GM23338 (cell line): Measurements from ENCODE around the gene DNASE1L2. TPM values are rescaled to one million over a fixed set of nuclear protein-coding genes. Genes with fewer than 3 reads are reported as not detected.

Experiments
- ATAC-seq: fragments of 200-7000 bp; cut with Tn5 transposase; 3 replicates; pipeline ENCODE4 v1.9.1; 2020
- DNase-seq: peaks from one replicate; pipeline ENCODE4 v3.0.0-alpha.2; 2015; ENCODE audit warnings: low spot score
- H2AFZ ChIP-seq: fragments of 200-600 bp; sonication (generic); 2 replicates; pipeline ENCODE4 v1.8.0; 2016; ENCODE audit warnings: antibody characterized with exemption, mild to moderate bottlenecking, moderate library complexity
- H3F3A ChIP-seq: fragments of 200-600 bp; sonication (generic); replicated peaks from 2 replicates; pipeline ENCODE4 v1.8.0; 2017; ENCODE audit warnings: antibody characterized with exemption, mixed run types, low read depth
- H3K27ac ChIP-seq: fragments of 200-600 bp; sonication (generic); 2 replicates; pipeline ENCODE4 v1.6.1; 2016; ENCODE audit warnings: low read depth
- H3K27me3 ChIP-seq: fragments of 200-600 bp; sonication (generic); 2 replicates; pipeline ENCODE4 v1.8.0; 2016; ENCODE audit warnings: mild to moderate bottlenecking, mixed run types, moderate library complexity; ENCODE audit not compliant: insufficient read depth
- H3K36me3 ChIP-seq: fragments of 200-600 bp; sonication (generic); 2 replicates; pipeline ENCODE4 v1.8.0; 2016; ENCODE audit warnings: mild to moderate bottlenecking; ENCODE audit not compliant: insufficient read depth
- H3K4me1 ChIP-seq: fragments of 200-600 bp; sonication (generic); 2 replicates; pipeline ENCODE4 v1.8.0; 2016; ENCODE audit warnings: mild to moderate bottlenecking, moderate library complexity; ENCODE audit not compliant: insufficient read depth
- H3K4me2 ChIP-seq: fragments of 200-600 bp; sonication (generic); 2 replicates; pipeline ENCODE4 v1.7.1; 2017; ENCODE audit warnings: mixed run types
- H3K4me3 ChIP-seq: fragments of 200-600 bp; sonication (generic); 2 replicates; pipeline ENCODE4 v1.6.1; 2016; ENCODE audit warnings: mixed run types
- H3K79me2 ChIP-seq: fragments of 200-600 bp; sonication (generic); replicated peaks from 2 replicates; pipeline ENCODE4 v1.8.0; 2017; ENCODE audit warnings: mild to moderate bottlenecking; ENCODE audit not compliant: insufficient read depth
- H3K9me2 ChIP-seq: fragments of 200-600 bp; sonication (generic); 2 replicates; pipeline ENCODE4 v1.8.0; 2017; ENCODE audit not compliant: insufficient read depth
- H4K20me1 ChIP-seq: fragments of 200-600 bp; sonication (generic); replicated peaks from 2 replicates; pipeline ENCODE4 v1.8.0; 2017; ENCODE audit warnings: mild to moderate bottlenecking; ENCODE audit not compliant: insufficient read depth
- H3K27ac Mint-ChIP-seq: 2 replicates; pipeline ENCODE4 v1.8.0; 2020; ENCODE audit warnings: inconsistent platforms, mild to moderate bottlenecking, moderate library complexity, mixed read lengths
- H3K27me3 Mint-ChIP-seq: 3 replicates; pipeline ENCODE4 v1.8.0; 2022; ENCODE audit warnings: low read depth, mild to moderate bottlenecking, moderate library complexity, mixed read lengths, inconsistent platforms; ENCODE audit not compliant: insufficient read depth, poor library complexity
- H3K36me3 Mint-ChIP-seq: 3 replicates; pipeline ENCODE4 v1.8.0; 2021; ENCODE audit warnings: low read depth, mild to moderate bottlenecking, inconsistent platforms, moderate library complexity, mixed read lengths
- H3K4me1 Mint-ChIP-seq: 3 replicates; pipeline ENCODE4 v1.8.0; 2020; ENCODE audit warnings: mild to moderate bottlenecking, inconsistent platforms, mixed read lengths
- H3K4me3 Mint-ChIP-seq: 3 replicates; pipeline ENCODE4 v1.8.0; 2021; ENCODE audit warnings: moderate library complexity, mild to moderate bottlenecking, inconsistent platforms, mixed read lengths
- H3K9me3 Mint-ChIP-seq: 3 replicates; pipeline ENCODE4 v1.8.0; 2020; ENCODE audit warnings: moderate library complexity, mild to moderate bottlenecking, inconsistent platforms, mixed read lengths
- EZH2 ChIP-seq: fragments of 200-600 bp; sonication (generic); IDR thresholded peaks from one replicate; pipeline ENCODE4 v1.8.0; 2017; ENCODE audit warnings: antibody characterized with exemption, mild to moderate bottlenecking, low read depth; ENCODE audit not compliant: unreplicated experiment
- EZH2phosphoT487 ChIP-seq: fragments of 200-600 bp; sonication (generic); IDR thresholded peaks from one replicate; pipeline ENCODE4 v1.8.1; 2018; ENCODE audit warnings: antibody characterized with exemption; ENCODE audit not compliant: unreplicated experiment
- JUNB ChIP-seq: IDR thresholded peaks from one replicate; pipeline ENCODE4 v1.6.1; 2016; ENCODE audit warnings: antibody characterized with exemption; ENCODE audit not compliant: unreplicated experiment
- POLR2AphosphoS5 ChIP-seq: IDR thresholded peaks from 2 replicates; pipeline ENCODE4 v1.6.1; 2016; ENCODE audit warnings: antibody characterized with exemption, low read depth
- REST ChIP-seq: IDR thresholded peaks from one replicate; pipeline ENCODE4 v1.6.1; 2018; ENCODE audit warnings: antibody characterized with exemption; ENCODE audit not compliant: unreplicated experiment
- STAT1 ChIP-seq: IDR thresholded peaks from one replicate; pipeline ENCODE4 v1.6.1; 2016; ENCODE audit warnings: antibody characterized with exemption; ENCODE audit not compliant: unreplicated experiment
- ZNF114 ChIP-seq: fragments of 250-450 bp; sonication (Bioruptor Pico); IDR thresholded peaks from 2 replicates; pipeline ENCODE4 v1.5.0; 2020; ENCODE audit warnings: mild to moderate bottlenecking, moderate library complexity
- ZNF331 ChIP-seq: fragments of 250-450 bp; sonication (Bioruptor Pico); IDR thresholded peaks from 2 replicates; pipeline ENCODE4 v1.5.0; 2020; ENCODE audit warnings: low read depth, mild to moderate bottlenecking, moderate library complexity
- ZNF462 ChIP-seq: fragments of 250-450 bp; sonication (Bioruptor Pico); IDR thresholded peaks from 2 replicates; pipeline ENCODE4 v1.5.0; 2020; ENCODE audit warnings: mild to moderate bottlenecking, moderate library complexity
- polyA plus RNA-seq: library from polyadenylated mRNA; unstranded; fragments of >200 nt; fragmentation: Nextera tagmentation; extraction: Ambion mirVana; gene quantifications from 2 replicates; pipeline ENCODE4 v1.2.1, GENCODE V29; 2016
- total RNA-seq: library from RNA; depleted of rRNA; stranded (reverse); fragments of >200 nt; shearing (Covaris generic); gene quantifications from 2 replicates; pipeline ENCODE4 v1.2.3, GENCODE V29; 2014

Gene DNASE1L2
- total and polyA plus RNA-seq, 2 experiments from 2014 or later = 0.23 TPM; not detected in 1

- H3K4me1 ChIP-seq = peaks cover 11% of the 10 kb centered on the region; the same call in 1 of the 2 replicates
- TF ChIP-seq ZNF331 (CRISPR knock-in tag) (no peak), JUNB (no peak), REST (no peak)
- Mint-ChIP-seq H3K4me1 (peaks cover 27% of the 10 kb centered on the region), H3K27ac (no peak overlapping the region), H3K9me3 (no peaks in the 10 kb centered on the region), H3K27me3 (peaks cover 18% of the 10 kb centered on the region), H3K4me3 (no peak overlapping the region), H3K36me3 (peaks cover 30% of the 10 kb centered on the region)
- H3K27ac ChIP-seq = no peak overlapping the region
- no peak for ATAC-seq
- no peak for DNase-seq
- H4K20me1 ChIP-seq = peaks cover 14% of the 10 kb centered on the region
- no peak overlapping the region for H2AFZ ChIP-seq
- peaks cover 27% of the 10 kb centered on the region; the same call in 1 of the 2 replicates for H3F3A ChIP-seq
- H3K79me2 ChIP-seq = peaks cover 10% of the 10 kb centered on the region
- no peaks in the 10 kb centered on the region for H3K27me3 ChIP-seq
- H3K9me2 ChIP-seq = no peaks in the 10 kb centered on the region
- no peak overlapping the region for H3K4me2 ChIP-seq
- H3K36me3 ChIP-seq = 0 out of 2 replicates have a peak, but pooled peaks cover 5% of the 10 kb centered on the region
- H3K4me3 ChIP-seq = no peak overlapping the region
Measured at GRCh38 chr16:2208308-2208707, 27.9 kb upstream of the DNASE1L2 start.

DNA sequence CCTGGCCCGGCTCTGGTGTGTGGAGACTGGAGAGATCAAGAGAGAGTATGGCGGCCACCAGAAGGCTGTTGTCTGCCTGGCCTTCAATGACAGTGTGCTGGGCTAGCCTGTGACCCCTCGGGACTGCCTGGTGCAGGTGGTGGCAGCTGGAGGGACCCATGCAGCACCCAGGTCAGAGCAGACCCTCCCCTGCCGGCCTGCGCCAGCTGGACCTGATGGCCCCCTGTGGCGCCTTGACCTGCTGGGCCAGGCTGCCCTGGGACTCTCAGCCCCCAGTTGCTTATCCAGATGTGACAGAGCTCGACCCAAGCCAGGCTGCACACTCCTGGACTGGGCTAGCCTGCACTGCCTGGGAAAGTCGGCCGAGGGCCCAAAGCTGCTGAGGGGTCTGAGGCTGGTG, 27.5 kb upstream of the DNASE1L2 start:
- ATAC-seq = no peak
- Mint-ChIP-seq H3K4me3 (no peak overlapping the region), H3K4me1 (peaks cover 31% of the 10 kb centered on the region), H3K27me3 (peaks cover 21% of the 10 kb centered on the region), H3K9me3 (no peaks in the 10 kb centered on the region), H3K36me3 (peaks cover 35% of the 10 kb centered on the region), H3K27ac (no peak overlapping the region)
- 0 out of 2 replicates have a peak, but pooled peaks cover 5% of the 10 kb centered on the region for H3K36me3 ChIP-seq
- H3K4me2 ChIP-seq = no peak overlapping the region
- peaks cover 14% of the 10 kb centered on the region; the same call in 1 of the 2 replicates for H3K4me1 ChIP-seq
- no peak overlapping the region for H2AFZ ChIP-seq
- peaks cover 15% of the 10 kb centered on the region for H3K79me2 ChIP-seq
- H3K27me3 ChIP-seq = no peaks in the 10 kb centered on the region
- peaks cover 18% of the 10 kb centered on the region for H4K20me1 ChIP-seq
- H3K9me2 ChIP-seq = no peaks in the 10 kb centered on the region
- DNase-seq = no peak
- H3F3A ChIP-seq = peaks cover 29% of the 10 kb centered on the region; the same call in 1 of the 2 replicates
- no peak overlapping the region for H3K27ac ChIP-seq
- H3K4me3 ChIP-seq = no peak overlapping the region
- TF ChIP-seq ZNF462 (CRISPR knock-in tag) = no peak
- no peak for TF ChIP-seq ZNF114 (CRISPR knock-in tag)
- no peak for TF ChIP-seq EZH2phosphoT487
- TF ChIP-seq POLR2AphosphoS5 = no peak
- TF ChIP-seq EZH2 = no peak
- TF ChIP-seq REST = no peak
- no peak for TF ChIP-seq STAT1
